Measurements from ENCODE around the gene GBF1. TPM values are rescaled to one million over a fixed set of nuclear protein-coding genes. Genes with fewer than 3 reads are reported as not detected.

The GBF1 gene
- polyA plus RNA-seq, 1 donor (not counting 4 experiments of a cell fraction or from before 2014, with no cell fraction given), result 17.4 TPM

GRCh38 chr10:102302611-102303010 is 57.3 kb downstream of the GBF1 start:
- H2AFZ ChIP-seq (ENCODE audit: control insufficient read depth, low read length), result no peak overlapping the region
- H3K27me3 ChIP-seq (ENCODE audit: control insufficient read depth, extremely low read depth, insufficient read depth, low read length), result no peaks in the 10 kb centered on the region
- FAIRE-seq, result no peak
- no peak overlapping the region for H3K9ac ChIP-seq (ENCODE audit: control insufficient read depth, extremely low read depth, insufficient read depth, low read length)
- H3K4me1 ChIP-seq (ENCODE audit: control insufficient read depth, extremely low read depth, insufficient read depth, low read length), result peaks cover 12% of the 10 kb centered on the region
- H3K36me3 ChIP-seq (ENCODE audit: control insufficient read depth in 2 of 2, extremely low read depth in 1 of 2, insufficient read depth in 2 of 2, low read length in 2 of 2), result peaks cover 2 to 4% of the 10 kb centered on the region in 2 experiments
- no peak overlapping the region for H3K4me3 ChIP-seq (ENCODE audit: control insufficient read depth in 2 of 3, extremely low read depth in 1 of 3, insufficient read depth in 2 of 3, low read depth in 1 of 3, low read length in 3 of 3)
- H4K20me1 ChIP-seq (ENCODE audit: control insufficient read depth, extremely low read depth, insufficient read depth, low read length), result peaks cover 4% of the 10 kb centered on the region
- TF ChIP-seq CTCF (optimal IDR thresholded peaks at IDR 0.05 in 1 of 3, IDR thresholded peaks at IDR 0.05 in 1 of 3, conservative IDR thresholded peaks at IDR 0.05 in 1 of 3; ENCODE audit: extremely low read depth in 1 of 3, insufficient read depth in 2 of 3, low read length in 3 of 3), result no peak
- no peak for TF ChIP-seq EZH2 (IDR thresholded peaks at IDR 0.05; ENCODE audit: low read length)
- DNase-seq (ENCODE audit: low read depth, low spot score), result no peak
- H3K79me2 ChIP-seq (ENCODE audit: control insufficient read depth, insufficient read depth, low read length), result peaks cover 41% of the 10 kb centered on the region
- H3K4me2 ChIP-seq (ENCODE audit: control insufficient read depth, extremely low read depth, insufficient read depth, low read depth, low read length), result no peak overlapping the region
- no peaks in the 10 kb centered on the region for H3K9me3 ChIP-seq (ENCODE audit: control insufficient read depth, low read depth, low read length)
- dilution Hi-C loops (cut with MboI; ENCODE audit: extremely low pct_ligation_motif_present, low sequenced_read_pairs), result no loop called here
- no peak overlapping the region for H3K27ac ChIP-seq (ENCODE audit: control insufficient read depth, insufficient read depth, low read length)
- H3K9me1 ChIP-seq (ENCODE audit: control insufficient read depth, extremely low read depth, insufficient read depth, low read length), result peaks cover 3% of the 10 kb centered on the region

- DNase-seq (ENCODE audit: low read depth, low spot score), result no peak
Measured at GRCh38 chr10:102306006-102306405, 60.7 kb downstream of the GBF1 start.

More at GRCh38 chr10:102306006-102306405, 60.7 kb downstream of the GBF1 start:
- H3K4me3 ChIP-seq (ENCODE audit: control insufficient read depth in 2 of 3, extremely low read depth in 1 of 3, insufficient read depth in 2 of 3, low read depth in 1 of 3, low read length in 3 of 3), result no peak overlapping the region
- H3K79me2 ChIP-seq (ENCODE audit: control insufficient read depth, insufficient read depth, low read length), result peaks cover 45% of the 10 kb centered on the region
- H3K9me3 ChIP-seq (ENCODE audit: control insufficient read depth, low read depth, low read length), result no peaks in the 10 kb centered on the region
- H3K27me3 ChIP-seq (ENCODE audit: control insufficient read depth, extremely low read depth, insufficient read depth, low read length), result no peaks in the 10 kb centered on the region
- dilution Hi-C loops (cut with MboI; ENCODE audit: extremely low pct_ligation_motif_present, low sequenced_read_pairs), result no loop called here
- H3K36me3 ChIP-seq (ENCODE audit: control insufficient read depth in 2 of 2, extremely low read depth in 1 of 2, insufficient read depth in 2 of 2, low read length in 2 of 2), result peaks cover 0 to 2% of the 10 kb centered on the region in 2 experiments
- no peak overlapping the region for H3K9ac ChIP-seq (ENCODE audit: control insufficient read depth, extremely low read depth, insufficient read depth, low read length)
- H3K4me1 ChIP-seq (ENCODE audit: control insufficient read depth, extremely low read depth, insufficient read depth, low read length), result peaks cover 14% of the 10 kb centered on the region
- H3K27ac ChIP-seq (ENCODE audit: control insufficient read depth, insufficient read depth, low read length), result no peak overlapping the region
- H3K9me1 ChIP-seq (ENCODE audit: control insufficient read depth, extremely low read depth, insufficient read depth, low read length), result peaks cover 4% of the 10 kb centered on the region
- peaks cover 11% of the 10 kb centered on the region for H4K20me1 ChIP-seq (ENCODE audit: control insufficient read depth, extremely low read depth, insufficient read depth, low read length)
- no peak for FAIRE-seq
- H3K4me2 ChIP-seq (ENCODE audit: control insufficient read depth, extremely low read depth, insufficient read depth, low read depth, low read length), result no peak overlapping the region
- no peak for TF ChIP-seq EZH2 (IDR thresholded peaks at IDR 0.05; ENCODE audit: low read length)
- TF ChIP-seq CTCF (optimal IDR thresholded peaks at IDR 0.05 in 1 of 3, IDR thresholded peaks at IDR 0.05 in 1 of 3, conservative IDR thresholded peaks at IDR 0.05 in 1 of 3; ENCODE audit: extremely low read depth in 1 of 3, insufficient read depth in 2 of 3, low read length in 3 of 3), result no peak
- H2AFZ ChIP-seq (ENCODE audit: control insufficient read depth, low read length), result no peak overlapping the region
